Panc1 (cell line): Measurements from ENCODE around the gene CDC26. TPM values are rescaled to one million over a fixed set of nuclear protein-coding genes. Genes with fewer than 3 reads are reported as not detected.

Source experiments
- ATAC-seq: fragments of 200-7000 bp; cut with Tn5 transposase; 2 replicates; pipeline ENCODE4 v1.9.1; 2020; ENCODE audit warnings: mild to moderate bottlenecking, moderate library complexity
- BruUV-seq: library from RNA; stranded (reverse); fragments of 400-500 nt; replicated peaks from 2 replicates; lab custom pipeline; 2021; lab: Mats Ljungman, UMichigan
- CTCF ChIA-PET: fragments of 300-600 bp; sonication (Branson Sonifier 250); formaldehyde crosslinking; loops from one replicate; lab custom pipeline; 2022; ENCODE audit warnings: antibody characterized with exemption; lab: Charles Lee
- POLR2A ChIA-PET: fragments of 300-600 bp; sonication (Branson Sonifier 250); formaldehyde crosslinking; loops from one replicate; lab custom pipeline; 2022; ENCODE audit warnings: antibody characterized with exemption; lab: Charles Lee
- DNase-seq: peaks from one replicate; pipeline ENCODE4 v3.0.0-alpha.2; 2010; ENCODE audit warnings: low read depth, low spot score
- H3K27ac ChIP-seq: 2 replicates; pipeline ENCODE4 v1.5.1; 2011; ENCODE audit warnings: mild to moderate bottlenecking, low read length, inconsistent platforms
- H3K27me3 ChIP-seq: fragments of 200-500 bp; sonication (Bioruptor generic); 2 replicates; pipeline ENCODE4 v1.6.0; 2014; ENCODE audit warnings: low read length, inconsistent platforms; ENCODE audit not compliant: control insufficient read depth, insufficient read depth
- H3K36me3 ChIP-seq: fragments of 200-500 bp; sonication (Bioruptor generic); 2 replicates; pipeline ENCODE4 v1.5.1; 2014; ENCODE audit warnings: inconsistent platforms, mild to moderate bottlenecking, low read length, moderate library complexity; ENCODE audit not compliant: control insufficient read depth, insufficient read depth
- H3K4me1 ChIP-seq: 2 replicates; pipeline ENCODE4 v1.5.1; 2011; ENCODE audit warnings: inconsistent platforms, mild to moderate bottlenecking, low read length, moderate library complexity; ENCODE audit not compliant: control insufficient read depth, insufficient read depth
- H3K4me3 ChIP-seq, 2 experiments: 2 replicates each; pipeline ENCODE4 v1.5.1; 2011 to 2012; ENCODE audit warnings: low read depth in 2 of 2, low read length in 2 of 2, mild to moderate bottlenecking in 2 of 2, inconsistent platforms in 1 of 2, moderate library complexity in 1 of 2
- H3K9me3 ChIP-seq: fragments of 200-500 bp; sonication (Bioruptor generic); 2 replicates; pipeline ENCODE4 v1.5.1; 2014; ENCODE audit warnings: low read depth, mild to moderate bottlenecking, inconsistent platforms, low read length, moderate library complexity; ENCODE audit not compliant: control insufficient read depth, insufficient read depth
- CTCF ChIP-seq: fragments of 450-650 bp; IDR thresholded peaks from 2 replicates; pipeline ENCODE4 v1.5.1; 2017; ENCODE audit warnings: mild to moderate bottlenecking
- POLR2AphosphoS5 ChIP-seq: IDR thresholded peaks from 2 replicates; pipeline ENCODE4 v1.6.1; 2012; ENCODE audit warnings: mild to moderate bottlenecking, low read depth, low read length, moderate library complexity
- SIN3A ChIP-seq: IDR thresholded peaks from 2 replicates; pipeline ENCODE4 v1.6.1; 2012; ENCODE audit warnings: low read depth, mild to moderate bottlenecking, low read length, moderate library complexity, borderline replicate concordance; ENCODE audit not compliant: insufficient read depth
- TCF7L2 ChIP-seq: IDR thresholded peaks from 2 replicates; pipeline ENCODE4 v1.6.1; 2011; ENCODE audit warnings: mild to moderate bottlenecking, low read depth, low read length, inconsistent platforms
- in situ Hi-C: cut with HindIII; loops from 2 replicates; pipeline ENCODE4 v1.10.0; 2016; ENCODE audit warnings: low sequenced_read_pairs, low pct_unique_long_range_greater_than_20kb
- intact Hi-C: fragments of 100-400 bp; cut with micrococcal nuclease; formaldehyde crosslinking; loops from one replicate; pipeline ENCODE4 v1.10.0; 2022; ENCODE audit not compliant: unreplicated experiment
- total RNA-seq: library from RNA; stranded (reverse); gene quantifications from one replicate; pipeline ENCODE4 v1.2.1, GENCODE V29; 2021; ENCODE audit not compliant: unreplicated experiment
- TF ChIP-seq, protein P1 (sequence below), 2 experiments: IDR thresholded peaks; 2 replicates each; pipeline ENCODE4 v1.6.1; 2011 to 2012; ENCODE audit warnings: low read depth in 2 of 2, control low read depth in 1 of 2, low read length in 1 of 2, mild to moderate bottlenecking in 1 of 2, moderate library complexity in 1 of 2; ENCODE audit not compliant: insufficient read depth in 1 of 2

CDC26 gene
- total RNA-seq, 1 experiment from 2014 or later, result 19.4 TPM

DNA sequence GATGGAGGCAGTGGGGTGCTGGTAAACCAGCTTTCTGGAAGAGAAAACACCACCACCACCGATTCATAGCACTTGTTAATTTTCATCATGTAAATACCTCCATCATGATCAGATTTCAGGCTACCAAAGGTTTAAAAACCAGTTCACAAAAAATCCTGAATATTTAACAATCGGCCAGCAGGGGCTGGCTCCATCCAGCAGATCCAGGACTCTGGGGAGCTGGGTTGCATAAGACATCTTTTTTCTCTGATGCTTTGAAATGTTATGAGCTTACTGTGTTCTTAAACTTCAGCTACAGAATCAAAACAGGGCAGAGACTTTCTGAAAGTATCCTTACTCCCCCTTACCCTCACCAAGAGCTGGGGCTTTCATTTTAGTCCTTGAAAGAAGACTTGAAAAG is 42.4 kb upstream of the CDC26 start:
- ChIA-PET POLR2A (no interaction called here), CTCF (no interaction called here)
- TF ChIP-seq CTCF, result peak; percentile 15; the same call in 1 of the 2 replicates
- TF ChIP-seq, protein P1, sequence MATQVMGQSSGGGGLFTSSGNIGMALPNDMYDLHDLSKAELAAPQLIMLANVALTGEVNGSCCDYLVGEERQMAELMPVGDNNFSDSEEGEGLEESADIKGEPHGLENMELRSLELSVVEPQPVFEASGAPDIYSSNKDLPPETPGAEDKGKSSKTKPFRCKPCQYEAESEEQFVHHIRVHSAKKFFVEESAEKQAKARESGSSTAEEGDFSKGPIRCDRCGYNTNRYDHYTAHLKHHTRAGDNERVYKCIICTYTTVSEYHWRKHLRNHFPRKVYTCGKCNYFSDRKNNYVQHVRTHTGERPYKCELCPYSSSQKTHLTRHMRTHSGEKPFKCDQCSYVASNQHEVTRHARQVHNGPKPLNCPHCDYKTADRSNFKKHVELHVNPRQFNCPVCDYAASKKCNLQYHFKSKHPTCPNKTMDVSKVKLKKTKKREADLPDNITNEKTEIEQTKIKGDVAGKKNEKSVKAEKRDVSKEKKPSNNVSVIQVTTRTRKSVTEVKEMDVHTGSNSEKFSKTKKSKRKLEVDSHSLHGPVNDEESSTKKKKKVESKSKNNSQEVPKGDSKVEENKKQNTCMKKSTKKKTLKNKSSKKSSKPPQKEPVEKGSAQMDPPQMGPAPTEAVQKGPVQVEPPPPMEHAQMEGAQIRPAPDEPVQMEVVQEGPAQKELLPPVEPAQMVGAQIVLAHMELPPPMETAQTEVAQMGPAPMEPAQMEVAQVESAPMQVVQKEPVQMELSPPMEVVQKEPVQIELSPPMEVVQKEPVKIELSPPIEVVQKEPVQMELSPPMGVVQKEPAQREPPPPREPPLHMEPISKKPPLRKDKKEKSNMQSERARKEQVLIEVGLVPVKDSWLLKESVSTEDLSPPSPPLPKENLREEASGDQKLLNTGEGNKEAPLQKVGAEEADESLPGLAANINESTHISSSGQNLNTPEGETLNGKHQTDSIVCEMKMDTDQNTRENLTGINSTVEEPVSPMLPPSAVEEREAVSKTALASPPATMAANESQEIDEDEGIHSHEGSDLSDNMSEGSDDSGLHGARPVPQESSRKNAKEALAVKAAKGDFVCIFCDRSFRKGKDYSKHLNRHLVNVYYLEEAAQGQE (IDR thresholded peaks at IDR 0.05; ENCODE audit: insufficient read depth in 1 of 2, low read depth in 2 of 2, low read length in 1 of 2), result no peak
- BruUV-seq, result no TSS peak
- ATAC-seq (no peak), DNase-seq (no peak)
- no peaks in the 10 kb centered on the region for H3K9me3 ChIP-seq
- H3K4me3 ChIP-seq, result no peak overlapping the region
- intact Hi-C loops, result no loop called here
- H3K27ac ChIP-seq, result no peak overlapping the region
- H3K27me3 ChIP-seq, result no peaks in the 10 kb centered on the region
- in situ Hi-C loops, result no loop called here
- no peaks in the 10 kb centered on the region for H3K4me1 ChIP-seq
- no peaks in the 10 kb centered on the region for H3K36me3 ChIP-seq

DNA sequence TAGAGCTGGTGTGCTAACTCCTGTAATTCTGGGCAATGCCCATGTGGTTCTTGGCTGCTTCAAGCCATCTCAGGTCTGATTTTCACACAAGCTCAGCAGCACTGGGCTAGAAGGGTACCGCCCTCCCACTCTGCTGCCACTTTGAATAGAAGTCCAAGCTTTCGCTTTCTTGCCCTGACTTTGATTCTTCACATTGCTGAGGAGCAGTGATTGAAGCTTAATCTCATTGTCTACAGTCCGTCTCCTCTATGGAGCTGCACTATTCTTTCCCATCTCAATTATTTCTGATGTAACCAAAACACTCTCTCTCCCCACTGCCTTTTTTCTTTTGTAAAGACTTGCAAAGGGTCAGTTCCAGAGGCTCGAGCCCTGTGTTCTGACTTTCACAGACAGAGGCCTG is 40.7 kb upstream of the CDC26 start:
- Histone ChIP-seq H3K4me1 (no peaks in the 10 kb centered on the region), H3K36me3 (no peaks in the 10 kb centered on the region), H3K9me3 (no peaks in the 10 kb centered on the region), H3K27me3 (no peaks in the 10 kb centered on the region), H3K27ac (no peak overlapping the region), H3K4me3 (no peak overlapping the region)
- ATAC-seq, result no peak
- TF ChIP-seq CTCF, result no peak
- TF ChIP-seq SIN3A, result no peak
- no peak for TF ChIP-seq POLR2AphosphoS5
- TF ChIP-seq TCF7L2, result no peak
- TF ChIP-seq, protein P1 (IDR thresholded peaks at IDR 0.05; ENCODE audit: insufficient read depth in 1 of 2, low read depth in 2 of 2, low read length in 1 of 2), result no peak
- in situ Hi-C loops (no loop called here), intact Hi-C loops (no loop called here)
- no peak for DNase-seq
- POLR2A ChIA-PET, result no interaction called here
- CTCF ChIA-PET, result no interaction called here
- no TSS peak for BruUV-seq
